GM12872 (cell line): ENCODE results near the gene ZNHIT1.

Experiments
- TF ChIP-seq, protein P1 (sequence below): IDR thresholded peaks from 3 replicates; pipeline ENCODE4 v1.5.1; 2011; ENCODE audit warnings: low read depth, mild to moderate bottlenecking, low read length, moderate library complexity; ENCODE audit not compliant: insufficient read depth

The ZNHIT1 gene

DNA sequence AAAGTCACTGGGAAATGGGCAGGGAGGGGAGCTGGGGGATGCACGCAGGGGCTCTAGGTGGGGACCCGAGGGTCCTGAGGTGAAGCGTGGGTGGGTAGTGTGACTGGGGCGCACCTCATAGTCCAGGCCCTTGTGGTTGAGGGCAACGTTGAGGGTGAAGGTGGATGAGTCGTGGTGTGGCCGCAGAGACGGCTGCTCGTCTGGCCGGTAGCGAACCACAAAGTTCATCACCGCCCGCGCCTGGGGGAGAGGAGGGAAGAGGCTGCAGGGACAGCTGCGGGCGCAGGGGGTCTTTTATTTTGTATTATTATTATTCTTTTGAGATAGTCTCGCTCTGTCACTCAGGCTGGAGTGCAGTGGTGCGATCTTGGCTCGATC, 11.3 kb upstream of the ZNHIT1 start:
- TF ChIP-seq, protein P1, sequence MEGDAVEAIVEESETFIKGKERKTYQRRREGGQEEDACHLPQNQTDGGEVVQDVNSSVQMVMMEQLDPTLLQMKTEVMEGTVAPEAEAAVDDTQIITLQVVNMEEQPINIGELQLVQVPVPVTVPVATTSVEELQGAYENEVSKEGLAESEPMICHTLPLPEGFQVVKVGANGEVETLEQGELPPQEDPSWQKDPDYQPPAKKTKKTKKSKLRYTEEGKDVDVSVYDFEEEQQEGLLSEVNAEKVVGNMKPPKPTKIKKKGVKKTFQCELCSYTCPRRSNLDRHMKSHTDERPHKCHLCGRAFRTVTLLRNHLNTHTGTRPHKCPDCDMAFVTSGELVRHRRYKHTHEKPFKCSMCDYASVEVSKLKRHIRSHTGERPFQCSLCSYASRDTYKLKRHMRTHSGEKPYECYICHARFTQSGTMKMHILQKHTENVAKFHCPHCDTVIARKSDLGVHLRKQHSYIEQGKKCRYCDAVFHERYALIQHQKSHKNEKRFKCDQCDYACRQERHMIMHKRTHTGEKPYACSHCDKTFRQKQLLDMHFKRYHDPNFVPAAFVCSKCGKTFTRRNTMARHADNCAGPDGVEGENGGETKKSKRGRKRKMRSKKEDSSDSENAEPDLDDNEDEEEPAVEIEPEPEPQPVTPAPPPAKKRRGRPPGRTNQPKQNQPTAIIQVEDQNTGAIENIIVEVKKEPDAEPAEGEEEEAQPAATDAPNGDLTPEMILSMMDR, result no peak

DNA sequence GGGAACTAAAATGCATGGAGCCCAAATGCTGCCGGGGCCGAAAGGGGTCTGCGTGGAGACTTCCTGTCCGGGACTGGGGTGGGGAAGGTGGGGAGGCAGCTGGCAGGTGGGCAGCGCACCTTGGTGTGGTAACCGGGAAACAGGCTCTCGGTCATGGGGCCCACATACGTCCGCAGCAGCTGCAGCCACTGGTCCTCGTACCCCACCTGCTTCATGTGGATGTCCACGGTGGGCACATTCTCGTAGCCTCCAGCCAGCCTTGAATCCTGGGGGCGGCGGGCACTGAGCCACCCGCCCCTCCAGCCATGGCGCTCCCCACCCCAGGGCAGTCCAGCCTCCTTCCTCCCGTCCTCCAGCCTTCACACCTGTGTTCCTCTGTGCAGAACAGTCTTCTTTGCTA, 10.5 kb upstream of the ZNHIT1 start:
- TF ChIP-seq, protein P1, result no peak

DNA sequence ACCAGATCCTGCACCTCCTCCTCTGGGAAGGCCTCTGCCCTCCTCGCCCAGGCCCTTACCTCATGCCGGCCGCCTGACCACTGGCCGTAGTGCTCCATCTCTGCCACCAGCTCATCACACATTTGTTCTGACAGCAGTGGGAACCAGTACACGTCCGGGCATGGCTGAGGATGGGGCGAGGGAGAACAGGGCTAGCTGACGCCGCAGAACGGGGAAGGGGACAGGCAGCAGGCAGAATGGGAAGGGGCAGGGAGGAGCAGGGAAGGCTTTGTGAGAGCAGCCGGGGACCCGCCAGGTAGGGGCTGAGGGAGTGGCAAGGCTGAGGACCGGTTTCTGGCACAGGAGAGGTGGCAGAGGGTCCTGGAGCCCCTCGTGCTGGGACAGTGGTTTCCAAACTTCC, 9.2 kb upstream of the ZNHIT1 start:
- TF ChIP-seq, protein P1, result no peak

DNA sequence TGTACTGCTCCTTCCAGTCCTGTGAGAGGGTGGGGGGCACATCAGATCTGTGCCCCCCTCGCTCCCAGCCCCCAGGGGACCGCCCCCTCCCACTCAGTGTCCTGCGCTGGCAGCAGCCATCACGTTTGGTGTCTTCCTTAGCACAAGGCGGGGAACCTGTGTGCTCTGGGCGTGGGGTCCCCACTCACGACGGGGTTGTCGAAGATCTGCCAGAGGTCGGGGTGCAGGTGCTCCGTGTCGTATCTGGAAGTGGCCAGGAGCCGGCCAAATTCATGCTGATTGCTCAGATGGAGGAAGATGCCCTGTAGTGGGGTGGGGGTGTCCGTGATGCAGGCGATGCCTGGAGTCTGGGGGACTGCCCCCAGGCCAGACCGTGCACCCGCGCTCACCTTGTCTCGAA, 7.8 kb upstream of the ZNHIT1 start:
- TF ChIP-seq, protein P1, result no peak

DNA sequence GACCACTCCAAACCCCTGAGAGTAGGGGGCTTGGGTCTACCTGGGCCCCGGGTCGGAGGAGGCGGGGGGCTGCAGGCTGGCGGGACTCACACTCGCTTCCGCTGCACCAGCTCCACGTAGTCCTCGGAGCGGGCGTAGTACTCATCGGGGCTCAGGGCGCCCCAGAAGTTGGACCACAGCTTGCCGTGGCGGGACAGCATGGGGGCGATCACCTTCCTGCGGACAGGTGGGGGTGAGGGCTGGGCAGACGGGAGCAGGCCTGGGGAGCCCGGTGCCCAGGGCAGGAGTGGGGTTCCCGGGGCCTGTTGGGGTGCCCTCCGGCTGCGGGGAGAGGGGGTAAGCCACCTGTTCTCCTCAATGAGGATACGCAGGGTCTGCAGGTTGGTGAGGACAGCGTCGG, 6.5 kb upstream of the ZNHIT1 start:
- TF ChIP-seq, protein P1, result no peak

DNA sequence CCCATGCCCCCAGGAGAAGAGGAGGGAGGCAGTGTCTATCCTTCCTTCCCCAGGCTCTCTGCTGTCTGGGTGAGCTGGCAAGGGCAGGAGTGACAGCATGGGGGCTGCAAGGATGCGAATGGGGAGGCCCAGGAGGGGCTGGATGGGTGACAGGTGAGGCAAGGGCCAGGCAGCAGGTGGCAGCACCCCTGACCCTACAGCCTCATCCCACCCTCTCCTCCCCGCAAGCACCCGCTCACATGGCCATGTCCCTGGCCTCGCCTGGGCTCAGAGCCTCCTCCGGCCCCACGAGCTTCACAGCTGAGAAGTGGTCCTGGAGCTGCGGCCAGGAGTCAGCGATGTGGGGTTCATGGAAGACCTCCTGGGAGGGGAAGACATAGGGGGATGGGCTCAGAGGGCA, 6.0 kb upstream of the ZNHIT1 start:
- TF ChIP-seq, protein P1, result no peak

DNA sequence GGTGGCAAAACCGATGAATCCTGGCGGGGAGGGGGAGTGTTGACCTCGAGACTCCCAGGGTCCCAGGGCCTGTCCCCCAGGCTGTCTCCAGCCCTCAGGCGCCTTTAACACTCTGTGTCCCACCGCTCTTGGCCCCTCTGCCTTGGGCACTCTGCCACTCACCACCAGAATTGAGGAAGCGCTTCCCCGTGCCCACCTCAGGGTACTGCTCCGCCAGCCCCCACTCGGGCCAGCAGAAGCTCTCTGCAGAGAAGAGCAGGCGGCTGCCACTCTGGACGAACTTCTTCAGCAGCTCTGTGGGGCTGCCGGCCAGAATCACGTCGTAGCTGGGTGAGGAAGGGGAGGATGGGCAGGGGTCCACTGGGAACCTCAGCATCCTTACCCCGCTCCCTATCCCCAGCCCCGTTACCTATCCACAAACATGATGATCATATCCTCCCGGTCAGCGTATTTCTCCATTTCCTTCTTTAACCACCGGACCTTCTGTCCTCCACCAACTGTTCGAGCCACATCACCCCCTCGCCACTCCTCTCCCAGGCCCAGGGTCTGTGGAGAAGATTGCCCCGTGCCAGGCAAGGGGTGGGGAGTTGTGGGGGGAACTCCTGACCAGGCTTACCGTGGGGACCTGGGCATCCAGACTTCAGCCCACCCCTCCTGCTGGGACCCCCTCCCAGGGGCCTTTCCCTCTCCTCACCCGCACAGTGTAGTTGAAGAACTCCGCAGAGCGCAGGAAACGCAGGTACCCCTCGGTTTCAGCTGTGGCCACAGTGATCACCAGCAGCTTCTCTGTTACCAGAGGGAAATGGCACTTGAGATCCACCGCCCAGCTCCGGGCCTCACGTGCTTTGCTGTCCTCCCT, 1.7 kb upstream of the ZNHIT1 start:
- TF ChIP-seq, protein P1, result no peak
